Activated T-cell treated with anti-CD3 and anti-CD28 coated beads, Interleukin-2, amount 50 U/mL, for 1 hour (primary cell): Measurements from ENCODE around the gene TEX19.
"Not testable (repeated sequence)": the region's sequence is repeated elsewhere in the genome, so short reads cannot be mapped to it uniquely, and the experiment has no call there.

Experiments used
- DNase-seq: peaks from one replicate; pipeline ENCODE4 v3.0.0-alpha.2; 2020

TEX19 gene

GRCh38 chr17:82380860-82381702, 22.0 kb downstream of the TEX19 start:
- DNase-seq, result no peak

GRCh38 chr17:82381703-82382009, 22.6 kb downstream of the TEX19 start:
- DNase-seq, result not testable (repeated sequence)

DNA sequence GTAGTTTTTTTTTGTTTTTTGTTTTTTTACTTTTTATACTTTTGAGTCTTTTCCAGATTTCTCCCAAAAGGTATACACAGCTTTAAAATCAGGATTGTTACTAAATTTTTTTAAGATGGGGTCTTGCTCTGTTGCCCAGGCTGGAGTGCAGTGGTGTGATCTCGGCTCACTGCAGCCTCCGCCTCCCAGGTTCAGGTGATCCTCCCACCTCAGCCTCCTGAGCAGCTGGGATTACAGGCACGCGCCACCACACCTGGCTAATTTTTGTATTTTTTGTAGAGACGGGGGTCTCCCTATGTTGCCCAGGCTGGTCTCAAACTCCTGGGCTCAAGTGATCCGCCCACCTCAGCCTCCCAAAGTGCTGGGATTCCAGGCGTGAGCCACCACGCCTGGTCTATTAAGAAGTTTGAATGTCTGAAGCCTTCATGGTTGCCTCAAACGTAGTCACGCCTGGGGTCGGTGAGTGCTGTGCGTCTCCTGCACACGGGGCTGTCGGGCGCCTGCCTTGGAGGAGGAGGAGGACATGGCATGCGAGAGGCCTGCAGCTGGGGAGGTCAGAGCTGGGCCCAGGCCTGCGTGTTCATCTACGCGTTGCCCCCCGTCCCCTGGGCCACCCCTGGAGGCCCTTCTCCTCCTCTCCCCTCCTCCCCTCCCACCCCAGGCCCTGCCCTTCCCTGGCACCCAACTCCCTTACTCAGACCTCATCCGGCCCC, 23.3 kb downstream of the TEX19 start:
- not testable (repeated sequence) for DNase-seq

- DNase-seq, result no peak
Measured at GRCh38 chr17:82382933-82383255, 23.8 kb downstream of the TEX19 start.

DNA sequence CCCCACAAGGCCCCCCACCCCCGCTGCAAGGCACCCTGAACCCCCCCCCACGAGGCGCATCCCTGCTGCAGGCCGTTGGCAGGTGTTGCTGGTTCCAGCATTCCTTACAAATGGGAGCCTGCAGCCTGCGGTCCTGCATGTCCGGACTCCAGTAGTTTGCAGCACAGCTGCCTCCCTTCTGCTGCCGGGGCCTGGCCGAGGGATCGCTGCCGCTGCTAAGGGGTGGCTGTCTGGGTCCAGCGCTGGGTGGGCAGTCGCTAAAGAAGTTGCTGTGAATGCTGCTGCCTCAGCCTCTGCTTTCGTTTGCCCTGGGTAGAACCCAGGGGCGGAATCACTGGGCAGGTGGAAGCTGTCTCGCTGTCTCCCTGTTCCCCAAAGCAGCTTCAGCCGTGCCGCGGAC, 24.4 kb downstream of the TEX19 start:
- DNase-seq, result no peak

- DNase-seq, result no peak
Measured at GRCh38 chr17:82384051-82384729, 25.1 kb downstream of the TEX19 start.

- DNase-seq, result no peak
Measured at GRCh38 chr17:82384730-82385481, 25.9 kb downstream of the TEX19 start.

DNA sequence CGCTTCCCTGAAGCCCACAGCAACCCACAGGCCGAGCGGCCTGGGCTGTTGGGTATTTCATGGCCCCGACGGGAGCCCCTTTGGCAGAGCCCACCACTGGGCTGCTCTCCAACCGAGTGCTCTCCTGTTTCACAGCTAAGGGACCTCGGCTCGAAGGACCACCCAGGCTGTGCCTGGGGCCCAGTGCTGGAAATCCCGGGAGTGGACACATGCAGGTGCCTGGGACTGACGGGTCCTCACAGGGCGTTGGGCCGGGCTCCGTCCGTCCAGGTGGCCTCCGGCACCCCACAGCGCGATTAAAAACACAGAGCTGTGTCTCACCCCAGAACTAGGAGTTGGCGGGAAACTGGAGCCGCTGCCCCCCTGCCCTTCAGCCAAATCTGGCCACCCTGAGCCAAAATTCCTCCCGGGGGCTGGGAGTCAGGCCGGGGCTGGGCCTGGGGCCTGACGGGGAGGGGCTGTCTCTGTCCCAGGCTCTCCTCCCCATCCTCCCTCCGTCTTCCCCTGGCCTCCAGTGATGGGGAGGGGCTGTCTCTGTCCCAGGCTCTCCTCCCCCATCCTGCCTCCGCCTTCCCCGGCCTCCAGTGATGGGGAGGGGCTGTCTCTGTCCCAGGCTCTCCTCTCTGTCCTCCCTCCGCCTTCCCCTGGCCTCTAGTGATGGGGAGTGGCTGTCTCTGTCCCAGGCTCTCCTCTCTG, 26.7 kb downstream of the TEX19 start:
- no peak for DNase-seq

DNA sequence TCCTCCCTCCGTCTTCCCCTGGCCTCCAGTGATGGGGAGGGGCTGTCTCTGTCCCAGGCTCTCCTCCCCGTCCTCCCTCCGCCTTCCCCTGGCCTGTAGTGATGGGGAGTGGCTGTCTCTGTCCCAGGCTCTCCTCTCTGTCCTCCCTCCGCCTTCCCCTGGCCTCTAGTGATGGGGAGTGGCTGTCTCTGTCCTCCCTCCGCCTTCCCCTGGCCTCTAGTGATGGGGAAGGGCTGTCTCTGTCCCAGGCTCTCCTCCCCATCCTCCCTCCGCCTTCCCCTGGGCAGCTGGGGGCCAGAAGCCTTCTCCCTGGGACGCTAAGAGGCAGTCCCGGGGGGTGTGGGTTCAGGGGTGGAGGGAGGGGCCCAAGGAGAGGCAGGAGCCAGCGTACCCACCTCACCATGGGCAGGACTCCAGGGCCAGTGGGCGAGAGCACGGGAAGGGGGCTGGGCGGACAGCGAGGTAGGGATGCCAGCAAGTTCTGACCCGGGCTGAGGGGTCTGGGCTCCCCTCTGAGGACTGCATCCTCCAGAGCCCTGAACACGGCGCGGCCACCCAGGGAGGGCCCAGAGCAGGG, 27.3 kb downstream of the TEX19 start:
- no peak for DNase-seq

- no peak for DNase-seq
Measured at GRCh38 chr17:82386881-82387704, 28.0 kb downstream of the TEX19 start.

- no peak for DNase-seq
Measured at GRCh38 chr17:82387705-82388106, 28.7 kb downstream of the TEX19 start.

DNA sequence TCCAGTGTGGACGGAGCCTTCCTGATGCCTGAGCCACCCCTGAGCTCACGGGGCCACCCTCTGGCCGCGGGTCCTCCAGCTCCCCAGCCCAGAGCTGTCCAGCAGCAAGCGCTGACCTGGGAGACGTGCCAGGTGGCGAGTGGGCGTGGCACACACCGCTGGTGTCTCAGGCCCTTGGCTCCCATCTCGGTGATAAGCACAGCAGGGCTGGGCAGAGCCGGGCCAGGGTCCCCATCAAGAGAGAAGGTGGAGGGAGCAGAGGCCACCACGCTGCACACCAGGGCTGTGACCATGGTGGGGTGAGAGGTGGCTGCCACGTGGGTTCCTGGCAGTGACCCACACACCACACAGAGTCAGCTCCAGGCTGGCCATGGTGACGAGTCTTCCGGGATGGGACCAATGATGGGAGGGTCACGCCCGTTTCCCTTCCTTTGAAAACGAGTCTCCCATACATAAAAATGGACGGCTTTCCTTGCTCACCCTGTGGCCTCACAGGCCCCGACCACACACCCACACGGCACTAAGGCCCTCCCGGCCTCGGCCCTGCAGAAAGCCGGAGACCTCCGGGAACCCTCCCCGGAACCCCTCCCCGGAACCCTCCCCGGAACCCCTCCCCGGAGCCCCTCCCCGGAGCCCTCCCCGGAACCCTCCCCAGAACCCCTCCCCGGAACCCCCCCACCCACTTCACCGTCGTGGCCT, 29.3 kb downstream of the TEX19 start:
- no peak for DNase-seq

DNA sequence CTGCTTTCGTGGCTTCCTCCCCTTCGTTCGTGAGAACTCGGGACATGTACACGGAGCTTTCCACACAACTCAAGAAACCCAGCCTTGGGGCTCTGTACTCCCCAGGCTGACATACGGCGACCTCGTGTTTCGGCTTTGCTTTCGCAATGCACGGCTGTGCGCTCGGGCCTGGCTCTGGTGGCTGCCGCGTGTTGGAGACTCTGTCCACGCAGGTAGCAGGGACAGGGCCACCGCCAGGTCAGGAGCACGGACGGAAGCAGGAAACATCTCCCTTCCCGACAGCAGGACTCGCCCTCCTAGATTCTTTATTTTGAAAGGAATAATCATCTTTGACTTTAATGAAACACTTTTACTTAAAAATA, 29.9 kb downstream of the TEX19 start:
- no peak for DNase-seq

DNA sequence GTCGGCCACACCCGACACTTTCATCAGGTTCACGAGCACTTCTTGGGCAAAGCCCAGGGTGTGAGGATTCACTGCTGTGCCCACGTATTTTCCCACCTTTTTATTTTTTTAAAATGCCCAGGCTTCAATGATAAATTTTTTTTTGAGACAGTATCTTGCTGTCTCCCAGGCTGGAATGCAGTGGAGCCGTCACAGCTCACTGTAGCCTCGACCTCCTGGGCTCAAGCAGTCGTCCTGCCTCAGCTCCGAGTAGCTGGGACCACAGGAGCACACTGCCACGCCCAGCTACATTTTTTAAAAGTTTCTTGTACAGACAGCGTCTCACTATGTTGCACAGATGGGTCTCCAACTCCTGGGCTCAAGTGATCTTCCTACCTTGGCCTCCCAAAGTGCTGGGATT, 30.3 kb downstream of the TEX19 start:
- DNase-seq, result no peak

- DNase-seq, result no peak
Measured at GRCh38 chr17:82390015-82390859, 31.2 kb downstream of the TEX19 start.

DNA sequence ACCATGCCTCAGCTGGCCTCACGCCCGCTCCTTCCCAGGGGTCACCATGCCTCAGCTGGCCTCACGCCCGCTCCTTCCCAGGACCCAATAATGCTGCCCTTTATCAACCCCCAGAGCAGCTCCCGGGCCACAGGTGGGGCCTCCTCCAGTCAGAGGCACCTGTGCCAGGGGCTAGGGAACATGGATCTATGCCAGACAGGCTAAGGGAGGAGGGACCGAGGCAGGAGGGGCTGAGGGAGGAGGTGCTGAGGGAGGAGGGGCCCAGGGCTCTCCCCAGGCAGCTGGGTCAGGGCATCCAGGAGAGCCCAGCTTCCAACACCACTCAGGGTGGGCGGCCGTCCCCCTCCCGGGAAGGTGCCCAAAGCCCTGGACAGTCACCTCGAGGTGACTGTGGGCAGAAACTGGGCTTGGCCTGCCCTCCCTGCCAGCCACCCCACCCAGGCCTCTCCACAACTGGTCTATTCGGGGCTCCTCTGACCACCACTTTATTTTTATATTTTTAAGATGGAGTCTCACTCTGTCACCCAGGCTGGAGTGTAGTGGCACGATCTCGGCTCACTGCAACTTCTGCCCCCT, 31.9 kb downstream of the TEX19 start:
- DNase-seq, result no peak

GRCh38 chr17:82391496-82392066, 32.5 kb downstream of the TEX19 start:
- DNase-seq, result no peak

- DNase-seq, result no peak
Measured at GRCh38 chr17:82392209-82392920, 33.3 kb downstream of the TEX19 start.
